Right atrium auricular region (tissue), 2 donors: ENCODE results near the gene FLT1. TPM values are rescaled to one million over a fixed set of nuclear protein-coding genes. Genes with fewer than 3 reads are reported as not detected.

Experiments
- total RNA-seq, 2 donors: library from RNA; depleted of rRNA; stranded (reverse); fragments of >200 nt; gene quantifications; one replicate each; pipeline ENCODE4 v1.1.0, GENCODE V29; 2016

Gene FLT1
- total RNA-seq, 2 donors from 2014 or later: 40.0 to 51.3 TPM

Other genes starting within 250 kb of the FLT1 start
- gene POMP, start 164.0 kb upstream of the FLT1 start, total RNA-seq: 10 to 100 TPM; 88.2 to 93.7 TPM
- gene SLC46A3, start 223.8 kb upstream of the FLT1 start, total RNA-seq: 10 to 100 TPM; 13.5 to 24.1 TPM